Measurements from ENCODE around the gene GNB1L.

The GNB1L gene

GRCh38 chr22:19879246-19879570 lies 24.5 kb upstream of the GNB1L start:
- no peak for TF ChIP-seq CTCF (IDR thresholded peaks at IDR 0.05; ENCODE audit: low read depth, low read length)
- in situ Hi-C loops (cut with HindIII; ENCODE audit: low sequenced_read_pairs) = no loop called here
- H3K4me3 ChIP-seq (ENCODE audit: low read depth, low read length) = no peak overlapping the region

GRCh38 chr22:19878461-19879245 lies 24.0 kb upstream of the GNB1L start:
- no peak overlapping the region for H3K4me3 ChIP-seq (ENCODE audit: low read depth, low read length)
- in situ Hi-C loops (cut with HindIII; ENCODE audit: low sequenced_read_pairs) = no loop called here
- TF ChIP-seq CTCF (IDR thresholded peaks at IDR 0.05; ENCODE audit: low read depth, low read length) = no peak
- peak; percentile 9 for DNase-seq (ENCODE audit: low read depth, low spot score)

More at GRCh38 chr22:19879246-19879570, 24.5 kb upstream of the GNB1L start:
- DNase-seq (ENCODE audit: low read depth, low spot score) = no peak

- H3K4me3 ChIP-seq (ENCODE audit: low read depth, low read length) = no peak overlapping the region
- no peak for TF ChIP-seq CTCF (IDR thresholded peaks at IDR 0.05; ENCODE audit: low read depth, low read length)
- in situ Hi-C loops (cut with HindIII; ENCODE audit: low sequenced_read_pairs) = no loop called here
- DNase-seq (ENCODE audit: low read depth, low spot score) = peak; percentile 5
Observed at GRCh38 chr22:19877626-19878339, 23.1 kb upstream of the GNB1L start.

- DNase-seq (ENCODE audit: low read depth, low spot score) = no peak
Observed at GRCh38 chr22:19876941-19877625, 22.4 kb upstream of the GNB1L start.

GRCh38 chr22:19876314-19876940 lies 21.8 kb upstream of the GNB1L start:
- no peak for TF ChIP-seq CTCF (IDR thresholded peaks at IDR 0.05; ENCODE audit: low read depth, low read length)
- in situ Hi-C loops (cut with HindIII; ENCODE audit: low sequenced_read_pairs) = no loop called here
- no peak overlapping the region for H3K4me3 ChIP-seq (ENCODE audit: low read depth, low read length)
- DNase-seq (ENCODE audit: low read depth, low spot score) = no peak

More at GRCh38 chr22:19876941-19877625, 22.4 kb upstream of the GNB1L start:
- in situ Hi-C loops (cut with HindIII; ENCODE audit: low sequenced_read_pairs) = no loop called here
- no peak overlapping the region for H3K4me3 ChIP-seq (ENCODE audit: low read depth, low read length)
- no peak for TF ChIP-seq CTCF (IDR thresholded peaks at IDR 0.05; ENCODE audit: low read depth, low read length)

Measured in astrocyte of the spinal cord (primary cell).